Endothelial cell (in vitro differentiated cells): ENCODE measurements around the gene TEPSIN. TPM values are rescaled to one million over a fixed set of nuclear protein-coding genes. Genes with fewer than 3 reads are reported as not detected.

ENCODE experiments used
- DNase-seq: peaks from one replicate; pipeline ENCODE4 v3.0.0; 2021; ENCODE audit warnings: low spot score
- H3K27ac Mint-ChIP-seq: one replicate; pipeline ENCODE4 v1.8.0; 2021; ENCODE audit warnings: mixed read lengths, inconsistent platforms; ENCODE audit not compliant: unreplicated experiment
- H3K27me3 Mint-ChIP-seq: one replicate; pipeline ENCODE4 v1.8.0; 2021; ENCODE audit warnings: mild to moderate bottlenecking, moderate library complexity, mixed read lengths, inconsistent platforms; ENCODE audit not compliant: unreplicated experiment
- H3K36me3 Mint-ChIP-seq: one replicate; pipeline ENCODE4 v1.8.0; 2021; ENCODE audit warnings: mild to moderate bottlenecking, low read depth, mixed read lengths, inconsistent platforms; ENCODE audit not compliant: unreplicated experiment
- H3K4me1 Mint-ChIP-seq: one replicate; pipeline ENCODE4 v1.8.0; 2021; ENCODE audit warnings: mild to moderate bottlenecking, mixed read lengths, inconsistent platforms; ENCODE audit not compliant: unreplicated experiment
- H3K4me3 Mint-ChIP-seq: one replicate; pipeline ENCODE4 v1.8.0; 2021; ENCODE audit warnings: mild to moderate bottlenecking, mixed read lengths, inconsistent platforms; ENCODE audit not compliant: unreplicated experiment
- H3K9me3 Mint-ChIP-seq: one replicate; pipeline ENCODE4 v1.8.0; 2021; ENCODE audit warnings: mixed read lengths, inconsistent platforms; ENCODE audit not compliant: unreplicated experiment
- CTCF ChIP-seq: fragments of 200-600 bp; sonication (generic); IDR thresholded peaks from one replicate; pipeline ENCODE4 v1.5.0; 2021; ENCODE audit warnings: antibody characterized with exemption; ENCODE audit not compliant: unreplicated experiment
- total RNA-seq: library from RNA; stranded (reverse); fragmentation: NEBNext Ultra II Directional; extraction: Animal tissue kit (Norgen Biotek cat#: 25700); gene quantifications from one replicate; pipeline ENCODE4 v1.2.1, GENCODE V29; 2021; ENCODE audit not compliant: unreplicated experiment

TEPSIN gene
- total RNA-seq, 1 donor from 2014 or later, result 43.8 TPM

GRCh38 chr17:81263371-81264181 is 24.7 kb upstream of the TEPSIN start:
- Mint-ChIP-seq H3K27ac (no peak overlapping the region), H3K27me3 (peaks cover 2% of the 10 kb centered on the region), H3K4me1 (peaks cover 12% of the 10 kb centered on the region), H3K9me3 (no peaks in the 10 kb centered on the region), H3K36me3 (peaks cover 15% of the 10 kb centered on the region), H3K4me3 (no peak overlapping the region)
- TF ChIP-seq CTCF, result no peak
- DNase-seq, result no peak

GRCh38 chr17:81261582-81262336 is 22.9 kb upstream of the TEPSIN start:
- Mint-ChIP-seq H3K9me3 (no peaks in the 10 kb centered on the region), H3K27me3 (peaks cover 7% of the 10 kb centered on the region), H3K36me3 (peaks cover 10% of the 10 kb centered on the region), H3K4me1 (peaks cover 5% of the 10 kb centered on the region), H3K4me3 (no peak overlapping the region), H3K27ac (no peak overlapping the region)
- TF ChIP-seq CTCF, result no peak
- DNase-seq, result no peak

GRCh38 chr17:81261096-81261495 is 22.2 kb upstream of the TEPSIN start:
- no peak overlapping the region for H3K4me3 Mint-ChIP-seq

GRCh38 chr17:81260641-81261040 is 21.8 kb upstream of the TEPSIN start:
- Mint-ChIP-seq H3K4me3 (no peak overlapping the region), H3K9me3 (no peaks in the 10 kb centered on the region), H3K36me3 (peaks cover 10% of the 10 kb centered on the region), H3K27me3 (peaks cover 7% of the 10 kb centered on the region), H3K4me1 (peaks cover 5% of the 10 kb centered on the region), H3K27ac (no peak overlapping the region)
- TF ChIP-seq CTCF, result no peak
- no peak for DNase-seq

More at GRCh38 chr17:81261096-81261495, 22.2 kb upstream of the TEPSIN start:
- Mint-ChIP-seq H3K9me3 (no peaks in the 10 kb centered on the region), H3K27me3 (peaks cover 7% of the 10 kb centered on the region), H3K4me1 (peaks cover 5% of the 10 kb centered on the region), H3K36me3 (peaks cover 10% of the 10 kb centered on the region), H3K27ac (no peak overlapping the region)
- TF ChIP-seq CTCF, result no peak
- no peak for DNase-seq

- H3K9me3 Mint-ChIP-seq, result no peaks in the 10 kb centered on the region
- DNase-seq, result no peak
These were observed 21.3 kb upstream of the TEPSIN start for GRCh38 chr17:81260171-81260570.

More at GRCh38 chr17:81260171-81260570, 21.3 kb upstream of the TEPSIN start:
- TF ChIP-seq CTCF, result no peak
- Mint-ChIP-seq H3K36me3 (peaks cover 10% of the 10 kb centered on the region), H3K27me3 (peaks cover 7% of the 10 kb centered on the region), H3K27ac (no peak overlapping the region), H3K4me3 (no peak overlapping the region), H3K4me1 (peaks cover 5% of the 10 kb centered on the region)
